GM18873 (cell line): ENCODE measurements around the gene SETD2.
A peak's percentile ranks its signal among the peaks of the same experiment; 100 is the strongest.
"Not testable (repeated sequence)": the region's sequence is repeated elsewhere in the genome, so short reads cannot be mapped to it uniquely, and the experiment has no call there.

Source experiments
- ATAC-seq: cut with Tn5 transposase; IDR thresholded peaks from one replicate; pipeline ENCODE4 v1.9.1; 2021; ENCODE audit warnings: mild to moderate bottlenecking, moderate library complexity, moderate number of reproducible peaks; ENCODE audit not compliant: unreplicated experiment, low FRiP score

Gene SETD2

GRCh38 chr3:47156396-47156795 lies 7.5 kb downstream of the SETD2 start:
- ATAC-seq, result no peak

GRCh38 chr3:47152578-47152977 lies 11.3 kb downstream of the SETD2 start:
- no peak for ATAC-seq

GRCh38 chr3:47151836-47152235 lies 12.1 kb downstream of the SETD2 start:
- no peak for ATAC-seq

- ATAC-seq, result no peak
Measured at GRCh38 chr3:47149339-47149933, 14.5 kb downstream of the SETD2 start.

GRCh38 chr3:47145272-47145671 lies 18.6 kb downstream of the SETD2 start:
- ATAC-seq, result no peak

- no peak for ATAC-seq
Measured at GRCh38 chr3:47143068-47143467, 20.8 kb downstream of the SETD2 start.

- not testable (repeated sequence) for ATAC-seq
Measured at GRCh38 chr3:47142536-47142935, 21.4 kb downstream of the SETD2 start.

- peak; percentile 87 for ATAC-seq
Measured at GRCh38 chr3:47140973-47141461, 22.9 kb downstream of the SETD2 start.

- not testable (repeated sequence) for ATAC-seq
Measured at GRCh38 chr3:47140553-47140952, 23.4 kb downstream of the SETD2 start.

- ATAC-seq, result no peak
Measured at GRCh38 chr3:47134311-47134710, 29.6 kb downstream of the SETD2 start.

GRCh38 chr3:47133641-47134040 lies 30.3 kb downstream of the SETD2 start:
- no peak for ATAC-seq

GRCh38 chr3:47130557-47130956 lies 33.4 kb downstream of the SETD2 start:
- ATAC-seq, result no peak

GRCh38 chr3:47128137-47128536 lies 35.8 kb downstream of the SETD2 start:
- ATAC-seq, result no peak

- no peak for ATAC-seq
Measured at GRCh38 chr3:47123857-47124256, 40.1 kb downstream of the SETD2 start.

- ATAC-seq, result no peak
Measured at GRCh38 chr3:47121409-47121808, 42.5 kb downstream of the SETD2 start.

- no peak for ATAC-seq
Measured at GRCh38 chr3:47120138-47120537, 43.8 kb downstream of the SETD2 start.

GRCh38 chr3:47119387-47119786 lies 44.5 kb downstream of the SETD2 start:
- ATAC-seq, result not testable (repeated sequence)

GRCh38 chr3:47117807-47118364 lies 46.0 kb downstream of the SETD2 start:
- no peak for ATAC-seq

GRCh38 chr3:47115524-47115923 lies 48.4 kb downstream of the SETD2 start:
- not testable (repeated sequence) for ATAC-seq

GRCh38 chr3:47113669-47114365 lies 50.1 kb downstream of the SETD2 start:
- ATAC-seq, result no peak

GRCh38 chr3:47112997-47113396 lies 50.9 kb downstream of the SETD2 start:
- no peak for ATAC-seq

- ATAC-seq, result no peak
Measured at GRCh38 chr3:47109393-47109792, 54.5 kb downstream of the SETD2 start.
